HepG2 (cell line): Measurements from ENCODE around the gene TUBGCP6. TPM values are rescaled to one million over a fixed set of nuclear protein-coding genes. Genes with fewer than 3 reads are reported as not detected.

ENCODE experiments used
- CC2D1A ChIP-seq: sonication (generic); formaldehyde crosslinking; IDR thresholded peaks from 2 replicates; pipeline ENCODE4 v1.8.1; 2023; ENCODE audit warnings: mild to moderate bottlenecking, missing genetic modification reagents
- EEA1 ChIP-seq: sonication (generic); formaldehyde crosslinking; IDR thresholded peaks from 2 replicates; pipeline ENCODE4 v1.5.1; 2020; ENCODE audit warnings: mild to moderate bottlenecking, missing genetic modification reagents, borderline replicate concordance
- FOXO1 ChIP-seq: sonication (generic); formaldehyde crosslinking; IDR thresholded peaks from 2 replicates; pipeline ENCODE4 v1.4.0; 2020; ENCODE audit warnings: missing genetic modification reagents
- FUBP1 ChIP-seq: sonication (generic); formaldehyde crosslinking; IDR thresholded peaks from 2 replicates; pipeline ENCODE4 v1.5.1; 2020; ENCODE audit warnings: missing genetic modification reagents, mild to moderate bottlenecking, borderline replicate concordance
- HMG20B ChIP-seq: conservative IDR thresholded peaks from 2 replicates; pipeline ENCODE4 v1.6.1; 2016; ENCODE audit warnings: missing genetic modification reagents, missing compliant biosample characterization
- ISX ChIP-seq: sonication (generic); formaldehyde crosslinking; conservative IDR thresholded peaks from 2 replicates; pipeline ENCODE4 v1.5.0; 2020; ENCODE audit warnings: missing genetic modification reagents
- KMT2B ChIP-seq: IDR thresholded peaks from 2 replicates; pipeline ENCODE4 v1.6.1; 2016; ENCODE audit warnings: missing genetic modification reagents, missing compliant biosample characterization
- NFATC3 ChIP-seq: sonication (generic); formaldehyde crosslinking; IDR thresholded peaks from 2 replicates; pipeline ENCODE4 v1.5.1; 2020; ENCODE audit warnings: mild to moderate bottlenecking, missing genetic modification reagents
- NFKBIZ ChIP-seq: IDR thresholded peaks from 2 replicates; pipeline ENCODE4 v1.6.1; 2018; ENCODE audit warnings: missing genetic modification reagents, missing compliant biosample characterization
- NR3C1 ChIP-seq: sonication (generic); formaldehyde crosslinking; IDR thresholded peaks from 2 replicates; pipeline ENCODE4 v1.4.0; 2020; ENCODE audit warnings: missing genetic modification reagents
- PHF20 ChIP-seq: sonication (generic); formaldehyde crosslinking; IDR thresholded peaks from 2 replicates; pipeline ENCODE4 v1.5.0; 2020; ENCODE audit warnings: mild to moderate bottlenecking, missing genetic modification reagents
- SMARCE1 ChIP-seq: fragments of 450-650 bp; IDR thresholded peaks from 2 replicates; pipeline ENCODE4 v1.6.1; 2017; ENCODE audit warnings: borderline replicate concordance
- ZBTB21 ChIP-seq: sonication (generic); formaldehyde crosslinking; IDR thresholded peaks from 2 replicates; pipeline ENCODE4 v1.4.0; 2020; ENCODE audit warnings: missing genetic modification reagents
- ZFX ChIP-seq: sonication (generic); formaldehyde crosslinking; IDR thresholded peaks from 2 replicates; pipeline ENCODE4 v1.4.0; 2020; ENCODE audit warnings: mild to moderate bottlenecking, low read depth, missing genetic modification reagents, moderate library complexity
- ZNF225 ChIP-seq: sonication (generic); formaldehyde crosslinking; IDR thresholded peaks from 2 replicates; pipeline ENCODE4 v1.4.0; 2020; ENCODE audit warnings: mild to moderate bottlenecking, missing genetic modification reagents
- ZNF501 ChIP-seq: sonication (generic); formaldehyde crosslinking; IDR thresholded peaks from 2 replicates; pipeline ENCODE4 v1.5.1; 2020; ENCODE audit warnings: mild to moderate bottlenecking, moderate library complexity, missing genetic modification reagents
- ZNF614 ChIP-seq: IDR thresholded peaks from 2 replicates; pipeline ENCODE4 v1.6.1; 2018; ENCODE audit warnings: missing biosample characterization, missing genetic modification reagents, inconsistent platforms, borderline replicate concordance
- ZSCAN20 ChIP-seq: sonication (generic); formaldehyde crosslinking; IDR thresholded peaks from 2 replicates; pipeline ENCODE4 v1.4.0; 2020; ENCODE audit warnings: missing genetic modification reagents, mild to moderate bottlenecking, borderline replicate concordance
- polyA plus RNA-seq, 8 experiments: library from polyadenylated mRNA; depleted of rRNA in 3 of 8; stranded (reverse) in 7 of 8; unstranded in 1 of 8; fragments of >200 nt; fragmentation: Illumina TruSeq in 4 of 8; extraction: Trizol in 4 of 8; gene quantifications; 2 replicates each; pipeline versions ENCODE4 v1.2.1 to v1.2.3, GENCODE V29; 2011 to 2016; ENCODE audit warnings: low read depth in 4 of 8, missing spikeins in 1 of 8, mixed read lengths in 1 of 8; ENCODE audit not compliant: insufficient read depth in 1 of 8
- total RNA-seq, 5 experiments: library from RNA; depleted of rRNA; stranded (reverse); fragments of >200 nt; fragmentation: Illumina TruSeq; extraction: Trizol; gene quantifications; 2 replicates each; pipeline ENCODE4 v1.2.3, GENCODE V29; 2016; ENCODE audit warnings: low read depth in 1 of 5
- TF ChIP-seq, protein P1 (sequence below): sonication (generic); formaldehyde crosslinking; IDR thresholded peaks from 2 replicates; pipeline ENCODE4 v1.5.1; 2020; ENCODE audit warnings: mild to moderate bottlenecking, missing genetic modification reagents, moderate library complexity
- TF ChIP-seq, protein P2 (sequence below): IDR thresholded peaks from 2 replicates; pipeline ENCODE4 v1.6.1; 2012; ENCODE audit warnings: inconsistent platforms
- TF ChIP-seq, protein P3 (sequence below): sonication (generic); formaldehyde crosslinking; IDR thresholded peaks from 2 replicates; pipeline ENCODE4 v1.5.0; 2020; ENCODE audit warnings: mild to moderate bottlenecking, missing genetic modification reagents

The TUBGCP6 gene
- total and polyA plus RNA-seq, 2 of the 13 experiments (the other 11 are each of a cell fraction or from before 2014, with no cell fraction given): 14.6 to 15.7 TPM

GRCh38 chr22:50260801-50261614 lies 16.2 kb upstream of the TUBGCP6 start (continued):
- TF ChIP-seq, protein P1, sequence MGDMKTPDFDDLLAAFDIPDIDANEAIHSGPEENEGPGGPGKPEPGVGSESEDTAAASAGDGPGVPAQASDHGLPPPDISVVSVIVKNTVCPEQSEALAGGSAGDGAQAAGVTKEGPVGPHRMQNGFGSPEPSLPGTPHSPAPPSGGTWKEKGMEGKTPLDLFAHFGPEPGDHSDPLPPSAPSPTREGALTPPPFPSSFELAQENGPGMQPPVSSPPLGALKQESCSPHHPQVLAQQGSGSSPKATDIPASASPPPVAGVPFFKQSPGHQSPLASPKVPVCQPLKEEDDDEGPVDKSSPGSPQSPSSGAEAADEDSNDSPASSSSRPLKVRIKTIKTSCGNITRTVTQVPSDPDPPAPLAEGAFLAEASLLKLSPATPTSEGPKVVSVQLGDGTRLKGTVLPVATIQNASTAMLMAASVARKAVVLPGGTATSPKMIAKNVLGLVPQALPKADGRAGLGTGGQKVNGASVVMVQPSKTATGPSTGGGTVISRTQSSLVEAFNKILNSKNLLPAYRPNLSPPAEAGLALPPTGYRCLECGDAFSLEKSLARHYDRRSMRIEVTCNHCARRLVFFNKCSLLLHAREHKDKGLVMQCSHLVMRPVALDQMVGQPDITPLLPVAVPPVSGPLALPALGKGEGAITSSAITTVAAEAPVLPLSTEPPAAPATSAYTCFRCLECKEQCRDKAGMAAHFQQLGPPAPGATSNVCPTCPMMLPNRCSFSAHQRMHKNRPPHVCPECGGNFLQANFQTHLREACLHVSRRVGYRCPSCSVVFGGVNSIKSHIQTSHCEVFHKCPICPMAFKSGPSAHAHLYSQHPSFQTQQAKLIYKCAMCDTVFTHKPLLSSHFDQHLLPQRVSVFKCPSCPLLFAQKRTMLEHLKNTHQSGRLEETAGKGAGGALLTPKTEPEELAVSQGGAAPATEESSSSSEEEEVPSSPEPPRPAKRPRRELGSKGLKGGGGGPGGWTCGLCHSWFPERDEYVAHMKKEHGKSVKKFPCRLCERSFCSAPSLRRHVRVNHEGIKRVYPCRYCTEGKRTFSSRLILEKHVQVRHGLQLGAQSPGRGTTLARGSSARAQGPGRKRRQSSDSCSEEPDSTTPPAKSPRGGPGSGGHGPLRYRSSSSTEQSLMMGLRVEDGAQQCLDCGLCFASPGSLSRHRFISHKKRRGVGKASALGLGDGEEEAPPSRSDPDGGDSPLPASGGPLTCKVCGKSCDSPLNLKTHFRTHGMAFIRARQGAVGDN (CRISPR knock-in tag): peak; percentile 92
- peak; percentile 61; the same call in 1 of the 2 replicates for TF ChIP-seq ZSCAN20 (CRISPR knock-in tag)
- TF ChIP-seq, protein P2, sequence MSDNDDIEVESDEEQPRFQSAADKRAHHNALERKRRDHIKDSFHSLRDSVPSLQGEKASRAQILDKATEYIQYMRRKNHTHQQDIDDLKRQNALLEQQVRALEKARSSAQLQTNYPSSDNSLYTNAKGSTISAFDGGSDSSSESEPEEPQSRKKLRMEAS: peak; percentile 87
- 0 out of 2 replicates have a peak, but pooled peaks have one; percentile 16 for TF ChIP-seq PHF20 (CRISPR knock-in tag)
- 0 out of 2 replicates have a peak, but pooled peaks have one; percentile 23 for TF ChIP-seq NFATC3 (CRISPR knock-in tag)
- peak; percentile 46; the same call in 1 of the 2 replicates for TF ChIP-seq KMT2B
- TF ChIP-seq ZNF501 (CRISPR knock-in tag): 0 out of 2 replicates have a peak, but pooled peaks have one; percentile 21
- no peak for TF ChIP-seq SMARCE1
- 0 out of 2 replicates have a peak, but pooled peaks have one; percentile 48 for TF ChIP-seq ISX (CRISPR knock-in tag)
- no peak for TF ChIP-seq EEA1 (CRISPR knock-in tag)
- peak; percentile 74 for TF ChIP-seq ZFX (CRISPR knock-in tag)
- TF ChIP-seq FOXO1 (CRISPR knock-in tag): no peak
- no peak for TF ChIP-seq HMG20B (CRISPR knock-in tag)
- no peak for TF ChIP-seq ZBTB21 (CRISPR knock-in tag)
- no peak for TF ChIP-seq CC2D1A
- TF ChIP-seq NR3C1 (CRISPR knock-in tag): no peak
- TF ChIP-seq, protein P3, sequence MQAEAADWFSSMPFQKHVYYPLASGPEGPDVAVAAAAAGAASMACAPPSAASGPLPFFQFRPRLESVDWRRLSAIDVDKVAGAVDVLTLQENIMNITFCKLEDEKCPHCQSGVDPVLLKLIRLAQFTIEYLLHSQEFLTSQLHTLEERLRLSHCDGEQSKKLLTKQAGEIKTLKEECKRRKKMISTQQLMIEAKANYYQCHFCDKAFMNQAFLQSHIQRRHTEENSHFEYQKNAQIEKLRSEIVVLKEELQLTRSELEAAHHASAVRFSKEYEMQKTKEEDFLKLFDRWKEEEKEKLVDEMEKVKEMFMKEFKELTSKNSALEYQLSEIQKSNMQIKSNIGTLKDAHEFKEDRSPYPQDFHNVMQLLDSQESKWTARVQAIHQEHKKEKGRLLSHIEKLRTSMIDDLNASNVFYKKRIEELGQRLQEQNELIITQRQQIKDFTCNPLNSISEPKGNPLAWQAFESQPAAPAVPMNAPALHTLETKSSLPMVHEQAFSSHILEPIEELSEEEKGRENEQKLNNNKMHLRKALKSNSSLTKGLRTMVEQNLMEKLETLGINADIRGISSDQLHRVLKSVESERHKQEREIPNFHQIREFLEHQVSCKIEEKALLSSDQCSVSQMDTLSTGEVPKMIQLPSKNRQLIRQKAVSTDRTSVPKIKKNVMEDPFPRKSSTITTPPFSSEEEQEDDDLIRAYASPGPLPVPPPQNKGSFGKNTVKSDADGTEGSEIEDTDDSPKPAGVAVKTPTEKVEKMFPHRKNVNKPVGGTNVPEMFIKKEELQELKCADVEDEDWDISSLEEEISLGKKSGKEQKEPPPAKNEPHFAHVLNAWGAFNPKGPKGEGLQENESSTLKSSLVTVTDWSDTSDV (CRISPR knock-in tag): peak; percentile 53; the same call in 1 of the 2 replicates
- TF ChIP-seq ZNF225 (CRISPR knock-in tag): 0 out of 2 replicates have a peak, but pooled peaks have one; percentile 24
- TF ChIP-seq ZNF614 (CRISPR knock-in tag): no peak
- TF ChIP-seq NFKBIZ (CRISPR knock-in tag): no peak
- no peak for TF ChIP-seq FUBP1 (CRISPR knock-in tag)
